ENCODE results near the gene LRRK1. TPM values are rescaled to one million over a fixed set of nuclear protein-coding genes. Genes with fewer than 3 reads are reported as not detected.

The LRRK1 gene
- total and polyA plus RNA-seq, 8 donors = 4.3 to 19.4 (median 11.1) TPM

- Histone ChIP-seq H3K27me3 (no peaks in the 10 kb centered on the region), H3K27ac (peak within 1 kb of the TSS in 2 of 4 donors; percentile 10 to 55), H3K9me3 (no peaks in the 10 kb centered on the region), H3K4me3 (peak within 1 kb of the TSS; percentile 47 to 63 (median 54)), H3K4me1 (no peaks in the 10 kb centered on the region), H3K36me3 (no peaks in the 10 kb centered on the region)
- intact Hi-C loops (cut with DNase I) = loop anchor here in 1 of 3 donors (10.0 kb wide), 2 partner anchors 215 to 255 kb away; no protein-coding TSS in a partner anchor
- DNase-seq = peak; percentile 46 to 81 (median 64)
- TF ChIP-seq CTCF (IDR thresholded peaks at IDR 0.05) = no peak
- no peak for FAIRE-seq
- peak; percentile 76 to 90 (median 84) for ATAC-seq
- WGBS, 2 donors = 0 to 1% methylated on average over 48 to 91 of the region's 93 CpGs
Measured at GRCh38 chr15:100879464-100880138, 39.6 kb upstream of the LRRK1 start, which contains the start of gene ALDH1A3. Gene ALDH1A3, plus strand, starts transcription at chr15:100879831. Its CDS starts 77 bp downstream, at chr15:100879908.

- H3K27me3 ChIP-seq = no peaks in the 10 kb centered on the region
- no peaks in the 10 kb centered on the region for H3K9me3 ChIP-seq
- H3K4me1 ChIP-seq = no peaks in the 10 kb centered on the region
- intact Hi-C loops (cut with DNase I) = no loop called here
- no peaks in the 10 kb centered on the region for H3K36me3 ChIP-seq
- peak overlapping the region; percentile 47 to 63 (median 54) for H3K4me3 ChIP-seq
- peak overlapping the region in 1 of 4 donors; percentile 10 for H3K27ac ChIP-seq
- DNase-seq = peak in 1 of 6 donors; percentile 55
- TF ChIP-seq CTCF (IDR thresholded peaks at IDR 0.05) = no peak
- no peak for FAIRE-seq
- 15 to 18% methylated on average over 73 to 80 of the region's 80 CpGs for WGBS, 2 donors
- peak in 2 of 4 donors; percentile 13 to 25 for ATAC-seq
Measured at GRCh38 chr15:100880139-100880896, 38.8 kb upstream of the LRRK1 start.

GRCh38 chr15:100880897-100881242, 38.3 kb upstream of the LRRK1 start:
- DNase-seq (peak in 1 of 6 donors; percentile 50), ATAC-seq (no peak), FAIRE-seq (no peak)
- no peak for TF ChIP-seq CTCF (IDR thresholded peaks at IDR 0.05)
- peak overlapping the region in 2 of 4 donors; percentile 51 to 63 for H3K4me3 ChIP-seq
- intact Hi-C loops (cut with DNase I) = no loop called here
- no peaks in the 10 kb centered on the region for H3K36me3 ChIP-seq
- peak overlapping the region in 1 of 4 donors; percentile 10 for H3K27ac ChIP-seq
- no peaks in the 10 kb centered on the region for H3K4me1 ChIP-seq
- WGBS, 2 donors = 68 to 78% methylated on average over 10 of the region's 10 CpGs
- H3K9me3 ChIP-seq = no peaks in the 10 kb centered on the region
- H3K27me3 ChIP-seq = no peaks in the 10 kb centered on the region

GRCh38 chr15:100881573-100882336, 37.4 kb upstream of the LRRK1 start:
- Histone ChIP-seq H3K4me1 (no peaks in the 10 kb centered on the region), H3K9me3 (no peaks in the 10 kb centered on the region), H3K4me3 (no peak overlapping the region), H3K27me3 (no peaks in the 10 kb centered on the region), H3K27ac (no peak overlapping the region), H3K36me3 (no peaks in the 10 kb centered on the region)
- FAIRE-seq (no peak), ATAC-seq (no peak), DNase-seq (peak in 2 of 6 donors; percentile 40 to 72)
- no peak for TF ChIP-seq CTCF (IDR thresholded peaks at IDR 0.05)
- intact Hi-C loops (cut with DNase I) = no loop called here
- WGBS, 2 donors = 87 to 92% methylated on average over 14 of the region's 14 CpGs
